HG02610 (cell line): Measurements from ENCODE around the gene EXD3.

Experiments
- ATAC-seq: cut with Tn5 transposase; IDR thresholded peaks from one replicate; pipeline ENCODE4 v1.9.1; 2021; ENCODE audit warnings: mild to moderate bottlenecking, moderate library complexity; ENCODE audit not compliant: unreplicated experiment

Gene EXD3

DNA sequence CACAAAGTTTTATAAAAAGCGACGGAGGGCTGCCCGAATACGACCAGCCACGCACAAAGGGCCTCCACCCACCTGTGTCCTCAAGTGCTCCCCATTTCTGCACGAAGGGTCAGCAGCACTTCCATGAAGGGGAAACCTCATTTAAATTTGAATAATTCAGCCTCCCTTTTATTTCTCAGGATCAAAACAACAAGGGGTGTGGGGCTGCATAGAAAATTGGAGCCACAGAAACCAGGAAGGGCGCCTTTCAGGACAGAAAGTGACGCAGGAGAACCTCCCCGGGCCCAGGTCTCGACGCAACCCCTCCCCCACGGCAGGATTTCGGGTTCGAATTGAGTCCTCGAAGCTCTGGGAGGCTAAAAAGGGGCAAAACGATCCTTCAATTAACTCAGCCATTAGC, 123.0 kb downstream of the EXD3 start:
- ATAC-seq = no peak

DNA sequence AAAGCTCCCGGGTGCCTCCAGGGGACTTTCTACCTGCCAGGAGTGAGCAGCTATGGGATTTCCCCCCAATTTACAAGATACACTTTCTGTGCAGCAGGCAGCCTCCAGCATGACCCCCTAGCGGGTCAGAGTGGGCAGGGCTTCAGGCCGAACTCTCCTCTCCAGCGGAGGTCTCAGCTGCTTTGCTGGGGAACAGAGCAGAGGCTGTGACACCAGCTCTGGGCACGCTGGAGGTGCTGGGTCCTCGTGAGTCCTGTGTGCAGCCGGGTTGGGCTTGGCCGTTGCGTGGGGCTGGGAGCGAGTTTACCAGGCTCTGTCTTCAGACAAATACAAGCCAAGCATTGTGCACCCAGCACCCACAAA, 123.8 kb downstream of the EXD3 start:
- ATAC-seq = no peak

DNA sequence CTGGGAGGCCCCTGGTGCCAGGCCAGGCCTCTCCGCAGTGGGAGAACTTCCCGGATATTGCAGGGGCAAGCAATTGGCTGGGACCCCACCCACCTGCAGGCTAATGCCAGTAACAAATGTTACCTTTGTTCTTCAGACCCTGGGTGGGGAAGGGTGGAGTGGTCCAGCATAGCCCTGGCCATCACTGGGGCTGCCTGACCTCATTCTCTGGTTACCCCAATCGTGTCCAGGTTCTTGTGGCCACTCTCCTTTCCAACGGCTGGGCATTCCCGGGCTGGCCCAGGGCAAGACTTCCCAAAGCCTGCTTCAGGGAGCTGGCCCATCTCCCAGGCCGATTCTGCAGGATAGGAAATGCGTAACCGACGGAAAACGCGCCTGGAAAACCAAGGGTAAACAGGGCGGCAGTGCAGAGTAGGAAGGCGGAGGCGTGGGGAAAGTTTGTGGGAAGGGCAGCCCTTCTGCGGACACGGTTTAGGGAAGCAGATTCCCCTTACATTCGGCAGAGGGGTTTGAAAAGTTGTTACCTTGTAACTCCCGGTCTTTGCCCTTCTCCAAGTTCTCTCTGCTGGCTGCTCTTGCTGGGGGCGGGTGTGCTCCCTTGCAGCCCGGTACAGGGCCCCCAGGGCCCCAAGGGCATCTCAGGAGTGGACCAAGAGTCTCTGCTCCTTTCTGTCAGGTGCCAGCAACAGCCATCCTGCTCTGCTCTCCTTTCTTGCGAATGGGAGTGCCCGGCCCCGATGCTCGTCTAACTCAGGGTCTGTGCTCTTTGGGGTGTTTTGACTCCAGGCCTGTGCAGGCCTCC, 124.4 kb downstream of the EXD3 start:
- ATAC-seq = no peak

DNA sequence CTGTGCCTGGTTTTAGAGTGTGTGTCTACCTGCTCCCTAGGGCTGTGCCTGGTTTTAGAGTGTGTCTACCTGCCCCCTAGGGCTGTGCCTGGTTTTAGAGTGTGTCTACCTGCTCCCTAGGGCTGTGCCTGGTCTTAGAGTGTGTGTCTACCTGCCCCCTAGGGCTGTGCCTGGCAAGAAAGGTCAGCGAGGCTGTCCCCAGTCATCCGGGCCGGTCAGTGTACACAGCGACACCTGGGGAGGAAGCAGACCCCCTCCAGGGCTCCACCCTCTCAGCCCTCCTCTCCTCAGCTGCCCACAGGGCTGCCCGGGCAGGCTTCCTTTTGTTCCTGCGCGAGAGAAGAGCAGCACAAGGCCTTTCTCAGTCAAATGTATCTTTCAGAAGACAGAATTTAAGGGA, 125.0 kb downstream of the EXD3 start:
- no peak for ATAC-seq

DNA sequence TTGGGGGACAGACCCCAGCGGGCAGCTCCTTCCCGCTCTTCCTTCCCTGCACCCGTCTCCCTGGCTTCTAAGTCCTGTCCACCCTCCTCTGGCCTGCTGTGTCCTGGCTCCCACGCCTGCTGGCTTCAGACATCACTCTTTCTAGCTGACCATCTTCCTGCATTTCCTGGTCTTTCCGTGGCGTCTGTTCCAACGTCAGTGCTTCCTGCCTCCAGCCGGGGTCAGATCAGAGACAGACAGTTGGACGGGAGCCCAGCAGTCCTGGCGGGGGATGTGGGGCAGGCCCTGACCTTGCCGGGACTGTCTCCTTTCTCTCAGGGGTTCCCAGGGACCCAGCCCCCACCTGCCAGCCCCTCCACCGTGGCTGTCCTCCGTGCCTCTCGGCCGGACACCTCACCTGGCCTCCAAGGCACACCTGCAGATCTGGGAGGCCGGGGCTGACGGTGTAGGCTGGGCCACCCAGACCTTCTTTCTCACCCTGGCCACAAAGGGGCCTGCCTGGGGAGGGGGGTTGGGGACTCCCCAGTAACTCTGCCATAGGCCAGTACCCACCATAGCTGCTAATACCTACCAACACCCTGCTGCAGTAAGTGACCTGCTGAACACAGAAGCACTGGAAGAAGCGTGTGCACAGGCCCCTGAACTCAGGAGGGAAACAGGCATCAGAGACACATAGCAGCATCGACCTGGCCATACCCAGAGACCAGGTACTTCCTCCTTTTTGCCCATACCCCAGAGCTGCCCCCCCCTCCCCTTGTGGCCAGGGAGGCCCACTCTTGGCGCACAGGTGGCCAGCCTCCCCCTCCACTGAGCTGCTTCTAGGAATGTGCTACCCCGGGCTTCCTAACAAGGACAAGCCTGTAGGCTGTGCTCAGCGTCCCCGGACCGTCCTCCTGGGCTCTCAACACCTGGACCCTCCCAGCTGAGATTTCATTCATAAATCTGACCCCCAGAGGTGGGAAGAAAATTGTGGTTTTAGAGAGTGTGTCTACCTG, 126.0 kb downstream of the EXD3 start:
- ATAC-seq = no peak

DNA sequence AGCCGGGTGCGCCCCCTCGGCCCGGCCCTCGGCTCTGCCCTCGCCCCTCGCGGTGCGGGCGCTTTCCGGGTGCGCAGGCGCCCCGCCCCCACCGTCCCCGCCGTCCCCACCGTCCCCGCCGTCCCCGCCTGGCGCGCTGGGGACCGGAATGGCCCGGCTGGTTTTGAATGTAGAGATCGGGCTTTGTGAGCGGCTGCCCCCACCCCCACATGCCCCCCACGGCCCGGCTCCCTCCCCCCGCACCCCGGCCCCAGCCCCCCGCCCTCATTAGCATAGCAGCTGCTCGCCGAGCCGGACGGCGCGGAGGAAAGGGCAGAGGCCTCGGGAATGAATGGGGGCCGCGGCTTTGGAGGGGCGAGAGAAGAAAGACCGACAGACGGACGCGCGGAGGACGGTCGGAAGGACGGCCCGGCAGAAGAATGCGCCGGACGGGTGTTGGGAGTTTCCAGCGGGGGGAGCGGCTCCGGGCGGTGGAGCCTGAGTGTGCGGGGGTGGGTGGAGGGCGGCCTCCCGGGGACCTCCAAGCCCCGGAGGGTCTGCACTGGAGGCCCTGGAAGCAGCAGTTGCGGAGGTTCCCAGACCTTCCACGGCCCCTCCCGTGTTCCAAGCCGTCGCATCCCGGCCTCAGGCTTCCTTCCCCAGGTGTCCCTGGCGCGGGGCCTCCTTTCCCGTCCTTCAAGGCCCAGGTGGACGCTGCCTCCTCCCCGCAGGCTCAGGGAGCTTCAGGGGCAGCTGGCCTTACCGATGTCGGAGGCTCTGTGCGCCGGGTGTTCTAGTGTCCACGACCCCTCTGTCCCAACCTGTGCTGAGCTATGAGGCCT, 126.9 kb downstream of the EXD3 start:
- ATAC-seq = no peak

DNA sequence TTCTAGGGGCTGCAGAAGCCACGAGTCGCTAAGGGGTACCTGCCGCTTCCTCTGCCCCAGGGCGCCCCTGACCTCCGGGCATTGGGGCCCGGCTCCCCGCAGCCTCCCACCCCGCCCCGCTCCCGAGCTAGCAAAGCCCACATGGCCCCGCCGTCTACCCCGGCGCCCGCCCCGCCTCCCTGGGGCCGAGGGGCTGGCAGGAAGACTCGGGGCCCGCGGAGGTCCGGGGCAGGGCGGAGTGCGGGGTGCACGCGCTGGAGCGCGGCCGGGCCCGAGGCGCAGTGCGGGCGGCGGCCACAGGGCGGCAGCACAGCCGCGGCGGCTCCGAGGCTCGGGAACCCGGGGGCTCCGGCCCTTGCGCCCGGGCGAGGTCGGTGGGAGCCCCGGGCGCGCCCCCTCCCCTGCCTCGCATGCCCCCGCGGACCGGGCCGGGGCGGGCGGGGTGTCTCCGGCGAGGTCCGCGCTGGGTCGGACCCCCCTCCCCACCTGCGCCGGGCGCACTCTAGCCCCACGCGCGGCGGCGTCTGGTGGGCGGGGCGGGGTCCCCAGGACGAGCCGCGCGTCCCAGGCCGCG, 127.6 kb downstream of the EXD3 start:
- no peak for ATAC-seq

DNA sequence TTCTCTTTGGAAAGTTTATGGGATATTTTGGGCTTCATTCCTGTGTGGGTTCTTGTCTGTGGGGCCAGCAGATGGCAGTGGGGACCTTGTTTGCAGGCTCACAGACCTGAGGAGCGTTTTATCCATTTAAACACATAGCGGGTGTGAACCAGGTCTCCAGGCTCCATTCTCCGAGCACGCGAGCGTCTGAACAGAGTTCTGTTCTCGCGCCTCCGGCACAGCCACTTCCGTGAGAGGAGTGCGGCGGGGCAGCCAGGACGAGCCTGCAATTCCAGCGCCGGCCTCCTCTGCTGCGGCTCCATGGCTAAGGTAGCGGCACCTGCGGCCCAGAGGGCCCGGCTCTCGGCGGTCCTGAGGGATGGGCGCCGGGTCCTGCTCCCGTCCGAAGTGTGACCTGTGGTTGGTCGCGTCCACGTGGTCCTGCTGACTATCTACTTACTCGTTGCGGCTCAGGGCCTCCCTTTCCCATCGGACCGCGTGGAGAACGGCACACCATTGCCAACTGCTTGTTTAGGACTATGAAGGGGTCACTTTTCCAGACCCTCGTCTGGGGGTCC, 128.2 kb downstream of the EXD3 start:
- ATAC-seq = no peak

DNA sequence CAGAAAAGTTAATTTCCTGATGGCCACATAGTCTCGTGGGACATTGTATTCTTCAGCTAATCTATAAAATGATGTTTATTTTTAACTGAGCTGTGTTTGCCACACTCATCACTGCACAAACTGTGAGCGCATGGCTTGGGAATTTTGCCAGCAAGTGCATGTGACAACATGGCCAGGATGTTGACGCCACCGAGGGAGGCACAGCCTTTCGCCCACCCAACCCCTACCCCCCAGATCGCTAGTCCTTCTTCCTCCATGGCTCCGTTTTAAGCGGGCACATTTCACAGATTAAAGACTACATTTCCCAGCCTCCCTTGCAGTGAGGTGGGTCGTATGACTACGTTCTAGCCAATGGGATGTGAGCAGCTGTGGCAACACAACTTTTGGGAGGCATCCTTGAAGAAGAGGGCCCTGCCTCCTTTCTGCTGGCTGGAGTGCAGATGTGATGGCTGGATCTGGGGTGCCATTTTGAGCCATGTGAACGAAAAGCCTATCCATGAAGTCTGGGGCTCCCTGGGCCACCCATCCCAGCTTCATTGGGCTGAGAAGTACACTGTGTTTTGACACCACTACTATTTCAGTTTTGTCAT, 128.8 kb downstream of the EXD3 start:
- ATAC-seq = no peak

DNA sequence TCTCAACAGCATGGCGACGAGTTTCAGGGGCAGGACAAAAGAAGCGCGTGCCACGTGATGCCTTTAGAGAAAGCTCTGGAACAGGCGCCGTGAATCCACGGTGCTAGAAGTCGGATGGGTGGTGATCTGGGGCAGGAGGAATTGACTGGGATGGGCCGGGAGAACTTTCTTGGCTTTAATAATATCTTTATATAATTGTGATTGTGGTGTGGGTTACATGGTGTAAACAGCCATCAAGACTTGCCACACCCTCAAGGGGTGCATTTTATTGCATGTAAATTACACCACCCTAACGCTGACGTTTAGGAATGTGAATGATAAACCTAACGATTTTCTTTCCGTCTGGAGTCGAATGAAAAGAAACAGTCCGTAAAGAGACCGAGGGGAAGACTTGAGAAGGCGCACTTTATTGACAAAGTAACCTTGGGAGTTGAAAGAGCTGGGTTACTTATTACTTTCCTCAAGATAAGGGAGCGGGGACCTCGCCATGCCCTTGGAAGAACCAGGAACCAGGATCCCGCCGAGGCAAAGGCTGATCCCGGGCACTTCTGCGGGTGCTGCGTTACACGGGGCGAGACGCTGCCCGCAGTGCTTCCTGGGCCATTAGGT, 129.4 kb downstream of the EXD3 start:
- no peak for ATAC-seq

DNA sequence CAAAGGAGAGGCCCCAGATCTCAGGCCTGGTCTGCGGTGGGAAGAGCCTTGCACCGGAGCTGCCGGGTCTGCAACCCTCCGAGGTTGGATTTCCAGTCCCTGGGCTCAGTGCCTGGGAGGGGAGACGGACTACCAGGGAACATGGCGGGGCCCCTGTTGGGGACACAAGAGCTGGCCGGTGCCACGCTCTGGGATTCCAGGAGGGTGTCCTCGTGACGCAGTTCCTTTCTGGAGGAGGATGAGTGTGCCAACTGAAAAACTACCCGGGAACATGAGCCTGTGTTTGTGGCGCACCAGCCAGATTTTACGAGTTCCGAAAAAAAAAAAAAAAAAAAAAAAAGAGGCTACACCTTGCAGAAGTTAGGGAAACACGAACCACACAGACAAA, 129.9 kb downstream of the EXD3 start:
- ATAC-seq = no peak

DNA sequence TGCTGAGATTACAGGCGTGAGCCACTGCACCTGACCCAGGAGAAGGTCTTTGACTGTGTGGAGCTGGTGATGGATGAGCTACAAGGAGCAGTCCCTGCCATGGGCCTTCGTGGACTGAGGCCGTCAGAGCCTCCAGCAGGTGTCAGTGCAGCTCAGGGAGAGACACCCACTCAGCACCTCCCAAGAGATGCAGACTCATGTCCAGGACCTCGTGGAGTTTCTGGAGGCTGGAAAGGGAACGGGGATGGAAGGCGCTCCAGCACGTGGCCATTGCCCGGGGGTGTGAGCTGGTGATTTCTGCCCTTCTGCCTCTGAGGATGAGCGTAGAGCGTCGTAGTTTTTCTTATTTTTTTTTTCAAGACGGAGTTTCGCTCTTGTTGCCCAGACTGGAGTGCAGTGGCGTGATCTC, 136.0 kb downstream of the EXD3 start:
- no peak for ATAC-seq

DNA sequence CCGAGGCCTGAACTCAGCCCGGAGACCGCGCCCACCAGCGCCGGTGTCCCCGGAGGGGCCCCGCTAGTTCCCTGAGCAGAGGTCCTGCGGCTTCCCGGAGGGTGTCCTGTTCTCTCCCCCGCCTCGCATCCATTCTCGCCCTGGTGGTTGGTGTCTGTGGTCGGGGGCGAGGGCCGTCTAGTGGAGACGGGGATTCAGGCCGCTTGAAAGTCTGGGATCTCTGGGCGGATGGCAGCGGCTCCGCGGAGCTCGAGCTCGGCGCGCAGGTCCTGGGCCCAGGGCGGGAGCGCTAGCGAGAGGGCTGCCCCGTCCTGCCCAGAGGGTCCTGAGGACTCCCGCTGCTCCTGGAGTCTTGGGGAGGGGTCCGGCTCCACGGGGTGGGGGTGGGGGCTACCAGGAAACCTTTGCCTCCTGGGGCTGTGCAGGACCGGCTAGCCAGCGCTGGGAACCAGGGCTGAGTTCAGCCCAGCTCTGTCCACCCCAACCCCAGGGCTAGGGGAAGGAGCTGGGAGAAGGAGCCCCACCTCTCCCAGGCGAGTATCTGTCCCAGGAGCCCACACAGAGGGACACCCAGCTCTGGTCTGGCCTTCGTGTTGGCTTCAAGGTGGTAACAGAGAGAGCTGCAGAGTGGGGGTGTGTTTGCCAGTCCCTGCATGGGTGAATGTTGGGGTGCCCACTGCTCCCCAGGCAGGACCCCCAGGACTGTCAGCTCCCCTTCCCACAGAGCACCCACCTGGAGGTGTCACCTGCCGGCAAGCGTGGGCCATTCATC, 141.4 kb downstream of the EXD3 start:
- ATAC-seq = no peak

DNA sequence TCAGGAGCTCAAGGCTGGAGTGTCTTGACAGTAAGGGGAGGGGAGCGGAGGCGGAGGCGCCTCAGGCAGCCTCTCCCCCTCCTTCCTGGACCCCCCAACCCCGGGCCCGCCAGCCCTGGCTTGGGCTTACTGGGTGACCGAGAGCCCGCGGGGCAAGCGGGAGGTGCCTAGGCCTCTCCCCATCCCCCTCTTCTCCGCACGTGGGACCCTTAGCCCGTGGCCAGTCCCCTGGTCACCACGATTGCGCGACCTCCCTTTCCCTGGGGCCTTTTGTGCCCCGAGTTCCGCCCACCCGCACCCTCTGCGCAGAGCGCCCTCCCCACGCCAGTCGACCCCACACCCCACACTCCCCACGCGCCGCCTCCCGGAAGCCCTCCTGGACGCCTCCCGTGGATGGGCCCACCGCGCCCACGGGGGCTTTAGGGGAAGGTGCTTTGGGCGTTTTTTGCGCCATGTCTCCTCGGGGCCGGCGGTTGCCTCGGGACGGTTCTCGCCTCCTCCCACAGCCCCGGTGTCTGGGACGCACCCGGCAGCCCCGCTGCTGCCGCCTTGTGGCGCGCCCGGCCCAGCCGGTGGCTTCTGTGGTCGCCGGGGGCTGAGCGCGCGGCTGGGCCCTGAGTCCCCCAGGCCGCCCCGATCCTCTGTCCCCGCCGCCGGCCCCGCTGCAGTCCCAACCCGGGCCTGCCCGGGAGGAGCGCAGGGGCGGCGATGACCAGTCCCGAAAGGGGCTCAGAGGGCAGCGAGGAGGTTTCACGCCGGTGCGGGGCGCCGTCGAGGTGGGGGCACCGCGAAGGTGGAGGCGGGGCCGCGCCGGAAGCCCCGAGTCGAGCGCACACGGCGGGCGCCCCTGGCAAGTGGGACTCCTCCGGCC, 142.3 kb downstream of the EXD3 start:
- ATAC-seq = no peak

DNA sequence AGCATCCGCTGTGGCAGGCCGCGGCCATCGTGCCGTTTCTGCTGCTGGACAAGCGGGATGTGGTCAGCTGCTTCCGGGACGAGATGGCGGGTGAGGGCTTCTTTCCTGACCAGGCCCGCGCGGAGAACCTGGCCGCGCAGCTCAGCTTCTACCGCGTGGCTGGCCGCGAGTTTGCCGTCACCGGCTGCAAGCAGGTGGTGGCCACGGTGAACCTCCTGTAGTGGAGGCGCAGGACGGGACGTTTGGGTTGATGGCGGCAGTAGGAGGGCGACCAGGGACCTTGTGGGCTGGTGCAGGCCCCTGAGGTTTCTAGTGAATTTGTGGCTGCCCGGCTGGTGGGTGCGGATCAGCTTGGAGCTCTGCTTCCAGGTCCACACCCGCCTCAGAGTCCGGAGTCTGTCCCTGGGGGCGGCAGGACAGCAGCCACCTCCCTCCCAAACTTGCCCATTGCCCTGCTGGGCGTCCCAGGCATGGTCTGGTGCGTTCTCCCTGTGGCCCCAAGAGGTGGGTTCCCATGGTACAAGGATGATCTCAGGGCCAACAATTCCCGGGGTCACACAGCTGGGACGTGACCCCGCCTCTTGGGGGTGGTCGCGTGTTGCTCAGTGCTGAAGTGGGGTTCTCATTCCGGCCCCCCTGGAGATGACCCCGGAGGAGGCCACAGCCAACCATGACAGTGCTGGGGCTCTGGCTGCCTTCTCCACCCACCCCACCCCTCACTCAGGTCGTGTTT, 143.1 kb downstream of the EXD3 start:
- ATAC-seq = no peak

DNA sequence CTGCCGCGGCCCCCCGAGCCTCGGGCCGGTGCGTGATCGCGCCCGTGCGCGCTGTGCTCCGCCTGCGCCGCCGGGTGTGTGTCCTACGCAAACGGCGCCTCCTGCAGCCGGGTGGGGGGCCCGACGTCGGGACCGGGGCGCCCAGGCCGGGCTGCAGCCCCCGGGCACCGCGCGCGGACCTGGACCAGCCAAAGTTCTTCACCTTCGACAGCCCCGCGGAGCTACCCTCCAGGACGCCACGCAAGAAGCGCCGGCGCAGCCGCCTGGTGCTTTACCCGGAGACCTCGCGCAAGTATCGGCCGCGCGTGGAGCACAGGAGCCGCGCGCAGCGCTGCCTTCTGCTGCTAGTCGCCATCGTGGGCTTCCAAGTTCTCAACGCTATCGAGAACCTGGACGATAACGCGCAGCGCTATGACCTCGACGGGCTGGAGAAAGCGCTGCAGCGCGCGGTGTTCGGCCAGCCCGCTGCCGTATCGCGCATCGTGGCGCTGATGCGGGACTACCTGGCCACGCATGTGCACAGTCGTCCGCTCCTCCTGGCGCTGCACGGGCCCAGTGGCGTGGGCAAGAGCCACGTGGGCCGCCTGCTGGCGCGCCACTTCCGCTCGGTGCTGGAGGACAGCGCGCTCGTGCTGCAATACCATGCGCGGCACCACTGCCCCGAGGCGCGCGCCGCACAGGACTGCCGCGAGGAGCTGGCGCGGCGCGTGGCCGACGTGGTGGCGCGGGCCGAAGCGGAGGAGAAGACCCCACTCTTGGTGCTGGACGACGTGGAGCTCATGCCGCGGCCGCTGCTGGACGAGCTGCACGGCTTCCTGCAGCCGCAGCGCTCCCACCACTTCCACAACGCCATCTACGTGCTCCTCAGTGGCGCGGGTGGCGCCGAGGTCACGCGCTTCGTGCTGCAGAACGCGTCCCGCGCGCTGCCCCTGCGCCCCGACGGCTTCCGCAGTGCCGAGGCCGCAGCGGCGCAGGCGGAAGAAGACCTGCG, 143.9 kb downstream of the EXD3 start:
- no peak for ATAC-seq
